ELR (cell line): ENCODE data around the gene CIPC.

ENCODE experiments used
- DNase-seq: peaks from one replicate; pipeline ENCODE4 v3.0.0-alpha.2; 2015; ENCODE audit warnings: low read depth

The CIPC gene

DNA sequence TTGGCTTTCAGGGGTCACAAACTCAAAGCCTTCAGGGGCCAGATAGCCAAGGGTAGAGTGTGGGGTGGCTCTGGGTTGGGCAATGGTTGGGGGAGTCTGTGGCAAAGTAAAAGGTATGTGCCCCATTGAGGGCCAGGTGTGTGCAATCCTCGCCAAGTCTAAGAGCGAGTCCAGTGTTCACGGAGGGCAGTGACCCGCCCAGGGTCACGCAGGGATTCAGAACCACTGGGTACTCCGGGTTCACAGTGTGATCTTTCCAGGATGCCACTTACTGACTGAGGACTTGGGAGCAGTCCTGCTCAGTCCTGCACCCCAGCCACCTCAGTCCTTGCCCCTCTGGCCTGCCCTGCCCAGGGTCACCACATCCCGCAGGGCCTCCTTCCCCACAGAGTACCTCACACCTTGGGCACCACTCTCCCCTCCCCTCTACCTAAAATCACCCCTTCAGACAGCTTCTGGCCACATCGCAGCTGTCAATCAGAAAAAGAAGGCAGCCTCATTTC, 27.8 kb downstream of the CIPC start:
- DNase-seq = no peak

DNA sequence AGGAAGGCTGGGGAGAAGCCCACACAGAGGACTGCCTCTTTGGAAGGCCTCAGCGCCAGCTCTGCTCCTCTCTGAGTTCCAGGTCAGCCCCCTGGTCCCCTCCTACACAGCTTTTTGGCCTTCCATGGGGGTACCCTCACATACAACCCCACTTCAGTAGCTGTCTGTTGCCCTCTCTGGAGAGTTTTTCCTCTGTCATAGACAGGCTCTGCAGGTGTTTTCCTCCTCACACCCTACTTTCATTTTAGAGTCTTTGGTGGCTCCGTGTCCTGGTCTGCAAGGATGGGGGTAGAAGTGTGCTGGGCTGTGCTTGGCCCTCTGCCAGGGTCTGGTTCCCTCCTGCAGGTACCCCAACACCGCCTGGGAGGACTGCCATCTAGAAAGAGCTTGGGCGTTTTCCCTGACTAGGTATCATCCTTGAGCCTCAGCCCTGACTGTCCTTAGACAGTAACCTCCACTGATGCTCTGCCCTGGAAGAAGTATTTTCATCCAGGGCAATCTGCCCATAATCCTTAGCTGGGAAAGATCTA, 28.5 kb downstream of the CIPC start:
- no peak for DNase-seq

DNA sequence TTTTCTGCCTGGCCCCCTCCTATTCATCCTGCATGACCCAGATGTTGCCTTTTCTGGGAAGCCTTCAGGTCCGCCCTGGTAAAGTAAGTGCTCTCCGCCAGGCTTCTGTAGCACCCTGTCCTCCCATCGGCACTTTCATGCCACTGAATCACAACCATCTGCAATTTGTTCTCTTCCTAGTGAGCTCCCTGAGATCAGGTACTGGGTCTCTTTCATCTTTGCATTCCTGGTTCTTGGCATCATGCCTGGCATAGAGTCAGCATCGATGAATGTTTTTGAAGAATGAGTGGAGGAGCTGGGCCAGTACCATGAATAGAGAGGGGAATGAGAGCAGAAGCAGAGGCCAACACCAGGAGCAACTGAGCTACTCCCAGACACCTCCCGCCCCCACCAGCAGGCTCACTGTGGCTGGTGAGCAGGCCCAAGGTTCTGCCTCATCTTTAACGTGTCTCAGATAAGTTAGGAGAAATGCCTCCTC, 30.4 kb downstream of the CIPC start:
- peak; percentile 50 for DNase-seq

DNA sequence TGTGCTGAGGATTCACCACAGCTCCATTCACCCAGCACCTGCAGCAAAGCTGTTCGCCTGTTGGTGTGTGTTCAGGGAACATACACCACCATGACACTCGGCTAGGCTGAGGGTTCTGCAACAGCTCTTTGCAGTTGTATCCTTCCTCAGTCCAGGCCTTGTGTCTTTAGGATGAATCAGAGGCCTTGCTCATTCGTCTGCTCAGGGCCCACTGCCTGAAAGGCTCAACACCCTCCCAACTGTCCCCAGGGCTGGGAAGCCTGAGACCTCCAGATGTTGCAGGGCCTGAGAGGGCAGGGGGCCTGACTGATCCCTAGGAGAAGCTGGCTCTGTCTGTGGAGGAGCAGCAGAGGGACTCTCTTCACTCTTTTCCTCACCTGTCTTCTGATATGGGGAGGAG, 32.3 kb downstream of the CIPC start:
- no peak for DNase-seq

DNA sequence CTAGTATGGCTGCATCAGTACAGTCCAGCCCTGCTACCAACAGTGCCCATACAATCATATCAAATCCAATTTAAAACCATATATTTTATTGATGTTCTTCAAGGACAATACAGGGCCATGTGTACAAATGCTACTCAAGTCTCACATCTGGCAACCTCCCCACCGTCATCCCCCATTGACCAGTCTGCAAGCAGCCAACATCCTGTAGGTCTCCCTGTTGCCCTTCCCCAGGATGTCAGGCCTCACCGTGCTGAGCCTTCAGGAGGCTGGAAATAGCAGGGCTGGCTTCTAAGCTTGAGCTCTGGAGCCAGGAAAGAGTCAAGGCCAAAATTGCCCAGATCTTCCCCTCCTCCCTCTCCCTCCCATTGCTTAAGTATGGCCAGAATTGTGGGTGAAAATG, 33.1 kb downstream of the CIPC start:
- no peak for DNase-seq

DNA sequence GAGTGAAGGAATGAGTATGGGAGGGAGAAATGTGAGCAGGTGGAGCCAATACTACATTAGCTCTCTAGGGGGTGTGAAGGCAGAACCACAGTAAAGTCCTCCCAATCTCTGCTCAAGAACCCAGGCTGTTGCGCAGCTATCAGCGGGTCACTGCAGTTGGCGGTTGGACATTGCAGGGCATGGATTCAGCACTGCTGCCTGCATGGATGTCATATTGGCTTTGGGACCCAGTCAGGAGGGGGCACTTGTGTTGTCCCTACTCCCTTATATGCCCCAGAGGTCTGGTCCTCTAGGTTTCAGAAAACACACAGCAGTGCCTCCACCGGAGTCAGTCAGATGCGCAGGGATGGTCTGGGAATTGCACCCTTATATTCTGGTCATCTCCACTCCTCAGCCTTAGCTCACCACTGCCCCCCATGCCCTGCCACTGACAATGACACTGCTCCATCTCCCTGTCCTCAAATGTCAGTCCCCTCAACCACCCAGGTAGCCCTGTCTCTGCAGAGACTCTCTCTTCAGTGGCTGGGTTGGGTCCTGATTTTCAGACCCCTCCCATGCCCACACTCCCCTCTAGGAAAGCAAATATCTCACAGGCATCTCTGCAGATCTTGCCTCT, 33.9 kb downstream of the CIPC start:
- DNase-seq = no peak

DNA sequence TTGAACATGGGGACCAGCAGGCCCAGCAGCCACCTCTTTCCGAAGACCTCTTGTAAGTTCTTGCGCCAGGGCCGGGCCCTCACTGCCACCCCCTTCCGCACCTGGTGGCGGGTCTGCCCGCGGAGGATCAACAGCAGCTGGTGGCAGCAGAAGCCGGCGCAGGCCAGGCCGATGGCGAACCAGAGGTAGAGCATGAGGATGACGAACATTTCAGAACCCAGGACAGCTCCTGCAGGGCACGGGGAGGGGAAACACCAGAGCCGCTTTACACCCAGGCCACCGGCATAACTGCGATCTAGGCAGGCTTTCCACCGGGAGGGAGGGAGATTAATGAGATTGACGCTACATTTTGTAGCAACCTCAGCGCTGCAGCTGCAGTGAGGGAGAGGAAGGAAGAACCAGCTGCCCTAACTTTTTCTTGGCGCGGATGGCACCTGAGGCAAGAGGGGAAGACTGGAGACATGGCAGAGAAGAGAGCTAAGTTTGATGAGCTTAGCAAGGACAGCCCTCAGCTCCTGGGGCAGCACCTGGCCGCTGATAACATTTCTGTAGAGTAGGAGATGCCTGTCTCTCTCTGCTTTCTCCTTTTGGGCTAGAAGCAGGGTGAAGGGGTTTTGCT, 35.8 kb downstream of the CIPC start:
- DNase-seq = peak; percentile 50

DNA sequence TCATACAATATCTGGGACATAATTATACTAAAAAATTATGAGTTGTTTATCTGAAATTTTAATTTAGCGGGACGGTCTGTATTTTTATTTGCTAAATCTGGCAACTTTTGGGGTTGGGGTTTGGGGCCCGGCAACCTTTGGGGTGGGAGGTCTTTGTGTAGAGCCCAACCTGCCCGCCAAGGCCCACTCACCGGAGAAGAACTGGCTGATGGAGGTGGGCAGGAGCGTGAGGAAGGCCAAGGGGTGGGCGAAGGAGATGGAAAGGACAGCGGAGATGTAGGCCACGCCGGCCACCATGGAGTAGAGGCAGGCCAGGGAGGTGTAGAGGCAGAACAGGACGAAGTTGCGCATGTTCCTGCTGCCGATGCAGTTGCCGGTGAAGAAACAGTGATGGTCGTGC, 41.0 kb downstream of the CIPC start:
- DNase-seq = no peak

DNA sequence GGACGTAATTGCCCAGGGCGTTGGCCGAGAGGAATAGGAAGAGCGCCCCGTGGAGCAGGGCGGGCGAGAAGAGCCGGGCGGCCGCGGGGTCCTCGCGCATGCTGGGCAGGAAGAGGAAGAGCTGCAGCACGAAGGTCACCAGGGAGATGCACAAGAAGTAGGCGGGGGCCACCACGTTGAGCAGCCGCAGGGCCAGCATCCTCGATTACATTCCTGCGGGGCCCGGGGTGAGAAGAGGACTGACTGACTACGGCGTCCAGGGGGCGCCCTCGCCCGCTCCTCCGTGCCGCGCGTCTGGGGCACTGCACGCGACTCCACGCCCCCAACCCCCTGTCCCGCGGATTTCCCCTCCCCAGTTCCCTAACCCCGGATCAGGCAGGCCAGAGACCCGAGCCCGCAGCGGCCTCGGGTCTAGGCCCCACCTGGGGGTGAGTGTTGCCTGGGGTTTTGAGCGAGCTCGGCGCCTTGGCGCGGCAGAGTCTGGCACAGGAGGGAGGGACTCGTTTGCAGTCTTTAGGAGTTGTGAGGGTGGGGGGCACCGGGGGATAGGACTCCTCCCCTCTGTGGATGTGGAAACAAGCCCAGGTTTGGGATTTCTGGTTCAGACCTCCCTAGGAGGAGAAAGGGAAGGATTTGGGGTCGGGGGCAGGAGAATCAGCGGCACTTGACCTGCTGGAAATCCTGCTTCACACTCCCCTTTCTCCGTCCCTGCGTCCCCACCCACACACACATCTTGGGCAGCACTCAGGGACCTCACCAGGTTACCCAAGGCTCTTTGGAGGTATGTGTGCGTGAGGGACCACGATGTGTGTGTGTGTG, 41.7 kb downstream of the CIPC start:
- peak; percentile 60 for DNase-seq

DNA sequence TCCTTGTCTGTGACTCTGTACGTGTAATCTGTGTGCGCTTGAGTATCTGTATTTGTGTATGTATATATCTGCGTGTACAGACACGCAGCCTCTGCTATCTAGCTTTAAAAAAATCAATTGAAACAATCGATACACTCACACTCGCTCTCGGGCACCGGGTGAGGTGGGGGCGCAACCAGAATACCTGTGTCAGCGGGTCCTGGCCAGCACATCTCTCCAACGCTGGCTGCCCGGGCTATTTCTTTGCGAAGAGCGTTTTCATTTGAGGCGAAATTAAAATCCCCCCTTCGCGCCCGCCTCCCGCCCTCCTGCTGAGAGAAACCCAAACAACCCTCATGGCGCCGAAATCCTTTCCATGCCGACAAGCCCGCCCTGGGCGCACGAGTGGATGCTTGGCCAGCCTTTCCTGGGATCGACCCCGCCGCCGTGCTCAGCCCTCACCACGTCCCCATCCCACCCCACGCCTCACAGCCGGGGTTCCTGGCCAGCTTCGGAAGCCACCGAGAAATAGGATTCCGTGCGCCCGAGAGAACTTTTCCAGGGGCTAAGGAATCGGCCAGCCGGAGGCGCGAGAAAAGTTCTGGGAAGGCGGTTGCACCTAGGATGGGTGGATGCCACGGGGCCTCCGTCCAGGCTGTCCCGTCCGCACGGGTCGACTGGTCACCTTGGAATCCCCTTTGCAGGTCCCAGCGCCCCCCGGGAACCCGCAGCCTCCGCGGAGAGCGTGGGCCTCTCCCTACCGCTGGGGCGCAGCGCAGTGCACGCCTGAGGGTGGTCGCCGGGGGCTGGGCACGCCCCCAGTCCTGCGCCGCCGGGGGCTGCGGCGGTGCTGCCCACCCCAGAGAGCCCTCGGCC, 42.5 kb downstream of the CIPC start:
- peak; percentile 21 for DNase-seq

DNA sequence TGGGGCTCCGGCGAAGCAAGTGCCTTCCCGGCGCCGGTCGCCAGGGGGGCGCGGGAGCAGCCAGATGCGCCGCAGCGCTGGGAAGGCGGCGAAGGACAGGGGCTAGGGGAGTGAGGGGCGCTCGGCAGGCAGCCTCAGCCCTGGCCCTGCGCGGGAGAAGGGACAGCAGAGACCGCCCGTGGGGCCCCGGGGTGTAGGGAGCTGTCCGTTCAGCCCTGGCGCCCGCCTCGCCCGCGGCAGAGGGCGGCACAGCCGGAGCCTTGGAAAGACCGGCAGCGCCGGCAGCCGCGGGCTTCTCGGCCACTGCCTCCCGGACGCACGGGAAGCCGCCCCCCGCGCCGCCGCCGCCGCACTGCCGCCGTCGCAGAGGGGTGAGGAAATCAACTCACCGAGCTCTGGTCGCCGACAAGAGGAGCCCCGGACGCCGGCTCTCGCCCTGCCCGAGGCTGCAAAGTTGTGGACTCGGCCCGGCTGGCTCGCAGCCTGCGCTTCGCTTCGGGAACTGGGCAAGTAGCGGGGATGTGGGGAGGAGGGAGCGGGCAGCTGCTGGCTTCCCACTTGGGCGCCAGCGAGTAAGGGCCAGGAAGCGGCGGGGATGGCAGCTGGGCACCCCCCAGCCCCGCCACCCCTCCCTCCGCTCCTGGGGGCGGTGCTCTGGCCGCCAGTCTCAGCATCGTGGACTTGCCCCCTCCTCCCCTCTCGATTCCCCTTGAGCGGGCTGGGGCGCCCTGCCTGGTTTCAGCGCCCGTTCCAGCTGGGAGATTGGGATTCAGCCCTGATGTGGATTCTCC, 43.4 kb downstream of the CIPC start, which contains the start of gene ZDHHC22:
ZDHHC22 (minus strand) TSS at position 578 of the 791 bp plus-strand sequence. CDS start 2,053 bp downstream, outside the sequence.
- DNase-seq = peak; percentile 50

DNA sequence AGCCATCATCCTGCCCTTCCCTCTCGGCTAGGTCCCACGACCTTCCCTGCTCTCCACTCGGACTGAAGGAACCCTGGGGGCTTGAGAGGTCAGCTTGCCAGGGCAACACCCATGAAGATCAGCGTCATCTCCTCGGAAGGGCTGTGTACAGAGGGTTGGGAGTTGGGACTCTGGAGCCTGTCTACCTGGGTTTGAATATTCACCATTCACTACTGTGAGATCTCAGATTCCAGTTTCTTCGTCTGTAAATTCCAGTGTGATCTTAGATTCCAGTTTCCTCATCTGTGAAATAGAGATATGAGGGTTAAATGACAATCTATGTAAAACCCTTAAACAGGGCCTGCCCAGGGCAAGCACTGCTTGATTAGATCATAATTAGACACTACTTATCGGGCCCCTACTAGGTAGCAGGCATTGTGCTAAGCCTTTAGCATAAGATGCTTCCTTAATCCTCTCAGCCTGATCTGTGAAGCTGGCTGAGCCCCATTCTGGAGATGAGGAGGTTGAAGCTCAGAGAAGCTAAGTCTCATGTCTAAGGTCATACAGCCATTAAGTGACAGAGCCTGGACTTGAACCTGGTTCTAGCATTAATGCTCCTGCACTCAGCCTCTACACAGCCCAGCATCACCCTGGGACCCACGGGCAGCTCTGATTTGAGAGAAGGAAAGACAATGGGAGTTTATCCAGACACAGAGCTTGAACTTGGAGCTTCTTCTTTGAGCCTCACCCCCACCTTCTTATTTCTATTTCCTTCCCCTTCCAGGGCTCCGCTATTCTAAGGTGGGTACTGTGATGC, 44.1 kb downstream of the CIPC start:
- DNase-seq = no peak

DNA sequence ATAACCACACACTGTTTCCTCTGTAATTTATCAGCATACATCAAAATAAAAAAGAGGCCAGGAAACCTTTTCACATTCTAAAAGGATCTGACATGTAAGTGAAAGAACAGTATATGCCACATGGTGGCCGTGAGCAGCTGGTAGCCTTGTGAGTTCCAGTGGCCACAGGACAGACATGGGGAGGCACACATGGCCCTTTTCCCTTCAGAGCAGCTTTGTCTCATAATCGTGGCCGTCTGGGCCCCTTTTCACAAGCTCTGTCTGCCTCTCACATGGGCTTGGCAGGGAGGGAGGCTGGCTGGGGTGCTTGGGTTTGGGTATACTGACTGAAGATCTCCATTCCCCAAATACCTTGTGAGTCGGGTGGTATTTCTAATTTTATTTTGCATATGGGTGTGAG, 45.0 kb downstream of the CIPC start:
- DNase-seq = no peak

DNA sequence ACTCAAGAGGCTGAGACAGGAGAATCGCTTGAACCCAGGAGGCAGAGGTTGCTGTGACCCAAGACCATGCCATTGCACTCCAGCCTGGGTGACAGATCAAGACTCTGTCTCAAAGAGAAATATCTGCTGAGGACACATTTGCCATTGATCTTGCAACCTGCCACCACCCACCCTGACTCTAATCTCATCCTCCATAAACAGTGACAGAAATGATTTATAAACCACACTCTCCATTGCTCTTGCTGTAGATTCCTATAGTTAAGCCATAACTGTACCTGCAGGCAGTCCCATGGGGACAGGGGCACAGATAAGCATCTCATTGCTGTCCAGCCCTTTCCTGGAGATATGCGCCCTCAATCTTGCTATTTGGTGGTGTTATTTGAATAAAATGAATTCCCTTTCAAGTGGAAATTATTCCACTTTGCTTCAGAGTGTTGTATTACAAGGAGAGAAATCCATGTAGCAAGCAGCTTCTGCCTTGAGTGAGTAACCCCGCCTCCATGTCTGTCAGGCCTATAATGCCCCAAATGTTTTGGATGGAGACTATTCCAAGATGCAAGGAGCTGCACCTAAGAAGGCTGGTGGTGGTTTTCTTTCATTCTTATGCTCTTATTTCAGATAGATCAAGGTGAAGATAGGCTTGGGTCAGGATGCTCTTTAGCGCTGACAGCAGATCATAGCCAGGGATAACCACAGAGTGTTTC, 46.5 kb downstream of the CIPC start:
- no peak for DNase-seq

DNA sequence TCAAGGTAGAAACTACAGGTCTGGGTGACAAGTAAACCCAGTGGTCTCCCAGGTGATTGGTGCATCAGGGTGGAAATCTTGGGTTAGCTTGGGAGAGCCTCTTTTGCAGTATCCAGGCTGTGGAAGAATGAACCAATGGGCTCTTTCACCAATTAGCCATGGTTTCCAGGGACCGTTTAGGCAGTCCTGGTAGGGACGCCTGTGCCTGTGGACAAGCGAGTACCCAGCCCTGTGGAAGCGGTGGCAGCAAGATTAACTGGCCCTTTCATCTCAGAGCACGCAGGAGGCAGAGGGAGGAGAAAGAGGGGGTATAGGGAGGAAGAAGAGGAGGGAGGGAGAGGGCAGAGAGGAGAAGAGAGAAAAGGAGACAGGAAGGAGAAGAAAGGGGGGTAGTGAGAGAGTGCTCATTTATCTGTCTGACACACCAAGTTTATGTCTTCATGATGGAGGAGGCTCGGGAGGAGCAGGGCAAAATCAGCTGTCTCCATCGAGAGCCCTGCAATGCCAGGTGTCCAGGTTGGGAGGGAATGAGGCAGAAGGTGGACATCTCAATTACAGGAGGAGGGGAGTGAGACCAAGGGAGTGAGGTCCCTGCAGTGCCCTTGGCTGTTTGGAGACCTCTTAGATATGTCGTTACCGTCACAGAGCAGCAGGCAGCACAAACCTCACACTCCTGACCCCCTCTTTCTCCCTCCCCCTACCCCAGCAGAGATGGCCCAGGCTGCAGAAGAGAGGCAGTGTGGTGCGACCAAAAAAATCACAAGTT, 48.1 kb downstream of the CIPC start:
- DNase-seq = no peak

DNA sequence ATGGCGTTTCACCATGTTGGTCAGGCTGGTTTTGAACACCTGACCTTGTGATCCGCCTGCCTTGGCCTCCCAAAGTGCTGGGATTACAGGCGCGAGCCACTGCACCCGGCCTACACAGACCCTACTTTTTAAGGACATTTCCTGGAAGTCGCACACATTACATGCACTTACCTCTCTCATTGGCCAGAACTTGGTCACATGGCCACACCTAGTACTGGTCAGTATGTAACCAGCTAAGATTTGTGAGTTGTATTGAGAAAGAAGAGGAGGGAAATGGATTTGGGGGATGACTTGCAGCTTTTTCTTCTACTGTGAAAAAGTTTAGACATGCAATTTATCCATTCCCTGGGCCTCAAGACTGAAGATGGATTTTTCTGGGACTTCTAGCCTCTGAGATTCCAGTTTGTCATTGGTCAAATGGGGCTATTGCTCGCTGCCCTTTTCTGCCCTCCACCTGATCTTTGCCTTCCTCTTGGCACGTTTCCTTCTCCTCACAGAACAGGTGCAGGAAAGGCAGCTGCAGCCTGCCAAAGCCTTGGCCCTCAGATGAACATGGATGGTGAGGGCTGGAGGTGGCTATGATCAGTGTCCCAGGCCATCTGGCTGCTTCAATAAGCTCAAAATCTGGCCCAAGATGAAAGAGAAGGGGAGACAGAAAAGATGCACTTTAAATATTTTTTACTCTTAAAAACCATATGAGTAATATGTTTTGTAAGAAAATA, 50.6 kb downstream of the CIPC start:
- DNase-seq = peak; percentile 13

DNA sequence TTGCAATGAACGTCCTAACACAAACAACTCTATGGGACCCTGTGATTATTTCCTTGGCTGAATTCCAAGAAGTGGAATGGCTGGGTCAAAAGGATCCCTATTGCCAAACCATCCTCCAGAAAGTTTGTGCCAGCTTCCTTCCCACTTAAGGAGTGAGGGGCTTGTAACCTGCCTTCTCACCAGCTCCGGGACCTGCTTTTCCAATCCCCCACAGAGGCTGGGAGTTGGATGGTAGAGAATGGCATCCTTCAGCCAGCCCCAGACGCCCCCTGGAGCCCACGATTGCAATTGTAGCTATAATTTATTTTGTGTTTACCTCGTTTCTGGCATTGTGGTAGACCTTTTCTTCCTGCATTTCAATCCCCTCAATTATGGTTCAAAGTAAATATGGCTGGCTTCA, 53.2 kb downstream of the CIPC start:
- DNase-seq = peak; percentile 52
